ENCODE results near the gene EHD1. TPM values are rescaled to one million over a fixed set of nuclear protein-coding genes. Genes with fewer than 3 reads are reported as not detected.
"Not testable (repeated sequence)": the region's sequence is repeated elsewhere in the genome, so short reads cannot be mapped to it uniquely, and the experiment has no call there.

EHD1 gene
- total RNA-seq, 1 donor from 2014 or later: 114 TPM

DNA sequence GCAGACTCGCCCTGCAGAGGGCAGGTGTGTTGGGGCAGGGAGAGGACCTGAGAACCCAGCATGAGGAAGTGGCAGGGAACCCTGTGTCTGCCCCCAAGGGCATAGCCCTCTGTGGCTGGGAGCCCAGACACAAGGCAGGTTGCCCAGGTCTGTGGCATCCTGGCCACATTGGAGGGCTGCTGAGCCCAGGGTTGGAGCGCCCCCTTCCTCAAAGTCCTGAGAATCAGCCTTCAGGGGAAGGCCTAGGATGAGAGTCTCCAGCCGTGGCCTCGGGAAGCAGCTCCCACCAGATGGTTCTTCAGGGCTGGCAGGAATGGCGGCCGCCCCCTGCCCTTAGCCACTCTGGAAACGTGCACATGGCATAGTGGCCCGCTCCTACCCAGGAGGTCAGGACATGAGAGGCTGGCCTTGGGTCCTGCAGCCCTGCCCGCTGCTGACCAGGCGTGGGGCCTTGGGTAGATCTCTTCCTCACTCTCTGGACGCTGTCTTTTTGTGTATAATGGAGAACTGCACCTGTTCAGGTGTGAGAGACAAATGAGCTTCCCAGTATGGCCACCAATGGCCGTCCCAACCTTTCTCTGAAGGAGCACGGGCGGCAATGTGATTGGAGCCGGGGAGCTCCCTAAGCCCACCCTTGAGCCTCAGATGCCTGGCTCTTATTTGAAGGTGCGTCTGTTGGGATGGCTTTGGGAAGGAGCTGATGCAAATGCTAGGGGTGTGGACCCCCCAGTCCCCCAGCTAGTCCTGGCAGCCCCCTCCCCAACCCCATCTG lies 29.4 kb downstream of the EHD1 start:
- Mint-ChIP-seq H3K4me3 (ENCODE audit: unreplicated experiment) (no peak overlapping the region), H3K9me3 (ENCODE audit: unreplicated experiment) (peaks cover 4% of the 10 kb centered on the region), H3K36me3 (ENCODE audit: unreplicated experiment) (no peaks in the 10 kb centered on the region), H3K27ac (ENCODE audit: unreplicated experiment) (peak overlapping the region; percentile 66), H3K4me1 (ENCODE audit: low read depth, unreplicated experiment) (peaks cover 6% of the 10 kb centered on the region), H3K27me3 (ENCODE audit: unreplicated experiment) (peaks cover 10% of the 10 kb centered on the region)
- DNase-seq: no peak
- TF ChIP-seq, protein P1, sequence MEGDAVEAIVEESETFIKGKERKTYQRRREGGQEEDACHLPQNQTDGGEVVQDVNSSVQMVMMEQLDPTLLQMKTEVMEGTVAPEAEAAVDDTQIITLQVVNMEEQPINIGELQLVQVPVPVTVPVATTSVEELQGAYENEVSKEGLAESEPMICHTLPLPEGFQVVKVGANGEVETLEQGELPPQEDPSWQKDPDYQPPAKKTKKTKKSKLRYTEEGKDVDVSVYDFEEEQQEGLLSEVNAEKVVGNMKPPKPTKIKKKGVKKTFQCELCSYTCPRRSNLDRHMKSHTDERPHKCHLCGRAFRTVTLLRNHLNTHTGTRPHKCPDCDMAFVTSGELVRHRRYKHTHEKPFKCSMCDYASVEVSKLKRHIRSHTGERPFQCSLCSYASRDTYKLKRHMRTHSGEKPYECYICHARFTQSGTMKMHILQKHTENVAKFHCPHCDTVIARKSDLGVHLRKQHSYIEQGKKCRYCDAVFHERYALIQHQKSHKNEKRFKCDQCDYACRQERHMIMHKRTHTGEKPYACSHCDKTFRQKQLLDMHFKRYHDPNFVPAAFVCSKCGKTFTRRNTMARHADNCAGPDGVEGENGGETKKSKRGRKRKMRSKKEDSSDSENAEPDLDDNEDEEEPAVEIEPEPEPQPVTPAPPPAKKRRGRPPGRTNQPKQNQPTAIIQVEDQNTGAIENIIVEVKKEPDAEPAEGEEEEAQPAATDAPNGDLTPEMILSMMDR (IDR thresholded peaks at IDR 0.05; ENCODE audit: partially characterized antibody, unreplicated experiment): no peak

DNA sequence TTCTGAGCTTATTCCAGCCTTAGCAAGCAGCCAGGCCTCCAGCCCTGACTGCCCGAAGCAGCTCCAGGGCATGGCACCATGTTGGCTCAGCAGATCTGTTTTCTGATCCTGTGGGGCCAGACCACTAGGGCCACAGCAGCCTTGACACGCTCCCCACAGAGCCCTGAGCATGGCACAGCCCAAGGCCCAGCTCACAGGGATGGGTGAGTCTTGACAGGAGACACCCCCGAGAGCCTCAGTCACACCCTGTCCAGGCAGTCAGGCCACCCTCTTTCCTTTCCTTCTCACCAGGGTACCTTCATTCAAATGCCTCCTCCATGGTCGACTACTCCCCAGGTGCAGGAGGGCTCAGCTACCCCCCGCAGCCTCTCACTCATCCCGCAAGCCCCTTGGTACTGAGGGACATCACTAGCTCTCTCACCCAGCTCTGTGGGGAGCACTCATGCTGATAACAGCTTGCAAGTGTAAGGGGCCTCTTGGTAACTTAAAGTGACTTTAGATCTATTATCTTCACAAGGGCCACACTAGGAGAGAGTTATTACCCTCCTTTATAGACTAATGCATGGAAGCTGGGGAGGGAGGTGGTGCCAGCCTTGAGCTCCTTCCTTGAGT lies 30.1 kb downstream of the EHD1 start:
- peak overlapping the region; percentile 59 for H3K4me3 Mint-ChIP-seq (ENCODE audit: unreplicated experiment)
- no peak overlapping the region for H3K27ac Mint-ChIP-seq (ENCODE audit: unreplicated experiment)
- H3K27me3 Mint-ChIP-seq (ENCODE audit: unreplicated experiment): peaks cover 13% of the 10 kb centered on the region
- H3K4me1 Mint-ChIP-seq (ENCODE audit: low read depth, unreplicated experiment): peaks cover 9% of the 10 kb centered on the region
- DNase-seq: no peak
- TF ChIP-seq, protein P1 (IDR thresholded peaks at IDR 0.05; ENCODE audit: partially characterized antibody, unreplicated experiment): no peak
- no peaks in the 10 kb centered on the region for H3K36me3 Mint-ChIP-seq (ENCODE audit: unreplicated experiment)
- H3K9me3 Mint-ChIP-seq (ENCODE audit: unreplicated experiment): peaks cover 5% of the 10 kb centered on the region

DNA sequence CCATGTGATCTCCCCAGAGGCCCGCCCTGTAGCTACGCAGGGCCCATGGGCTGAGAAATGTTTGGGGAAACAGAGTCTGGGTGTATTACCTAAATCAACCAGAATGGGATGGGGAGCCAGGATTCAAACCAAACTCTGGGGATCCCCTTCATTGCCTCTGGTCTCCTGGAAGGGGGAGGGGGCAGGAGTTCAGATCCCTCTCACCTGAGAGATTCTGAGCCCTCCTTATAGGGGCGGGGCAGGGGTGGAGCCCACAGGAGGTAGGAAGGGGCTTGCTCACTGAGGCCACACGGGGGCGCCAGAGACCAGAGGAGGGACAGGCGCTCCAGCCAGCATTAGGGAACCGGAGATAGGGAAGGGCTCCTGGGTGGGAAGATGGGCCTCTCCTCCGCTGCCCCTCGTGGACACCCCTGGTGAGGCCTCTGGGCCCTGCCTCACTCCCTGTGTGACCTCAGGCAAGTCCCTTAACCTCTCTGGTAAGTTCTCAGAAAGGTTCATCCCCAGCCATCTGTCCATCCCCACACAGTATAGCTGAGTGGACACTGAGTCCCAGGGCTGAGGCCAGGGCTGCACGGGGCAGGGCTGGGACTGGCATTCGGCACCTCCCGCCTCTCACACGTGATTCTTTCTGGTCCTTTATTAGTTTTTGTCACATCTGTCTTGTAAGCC lies 31.3 kb downstream of the EHD1 start:
- DNase-seq: peak; percentile 97
- Mint-ChIP-seq H3K36me3 (ENCODE audit: unreplicated experiment) (no peaks in the 10 kb centered on the region), H3K27me3 (ENCODE audit: unreplicated experiment) (peaks cover 15% of the 10 kb centered on the region), H3K27ac (ENCODE audit: unreplicated experiment) (no peak overlapping the region), H3K4me1 (ENCODE audit: low read depth, unreplicated experiment) (peaks cover 10% of the 10 kb centered on the region), H3K4me3 (ENCODE audit: unreplicated experiment) (no peak overlapping the region), H3K9me3 (ENCODE audit: unreplicated experiment) (peaks cover 5% of the 10 kb centered on the region)
- TF ChIP-seq, protein P1 (IDR thresholded peaks at IDR 0.05; ENCODE audit: partially characterized antibody, unreplicated experiment): peak; percentile 94

GRCh38 chr11:64845776-64846129 lies 32.7 kb downstream of the EHD1 start:
- H3K27ac Mint-ChIP-seq (ENCODE audit: unreplicated experiment); H3K4me1 Mint-ChIP-seq (ENCODE audit: low read depth, unreplicated experiment); H3K36me3 Mint-ChIP-seq (ENCODE audit: unreplicated experiment); DNase-seq; H3K9me3 Mint-ChIP-seq (ENCODE audit: unreplicated experiment): not testable (repeated sequence)
- peaks cover 18% of the 10 kb centered on the region for H3K27me3 Mint-ChIP-seq (ENCODE audit: unreplicated experiment)
- H3K4me3 Mint-ChIP-seq (ENCODE audit: unreplicated experiment): peak overlapping the region; percentile 67

DNA sequence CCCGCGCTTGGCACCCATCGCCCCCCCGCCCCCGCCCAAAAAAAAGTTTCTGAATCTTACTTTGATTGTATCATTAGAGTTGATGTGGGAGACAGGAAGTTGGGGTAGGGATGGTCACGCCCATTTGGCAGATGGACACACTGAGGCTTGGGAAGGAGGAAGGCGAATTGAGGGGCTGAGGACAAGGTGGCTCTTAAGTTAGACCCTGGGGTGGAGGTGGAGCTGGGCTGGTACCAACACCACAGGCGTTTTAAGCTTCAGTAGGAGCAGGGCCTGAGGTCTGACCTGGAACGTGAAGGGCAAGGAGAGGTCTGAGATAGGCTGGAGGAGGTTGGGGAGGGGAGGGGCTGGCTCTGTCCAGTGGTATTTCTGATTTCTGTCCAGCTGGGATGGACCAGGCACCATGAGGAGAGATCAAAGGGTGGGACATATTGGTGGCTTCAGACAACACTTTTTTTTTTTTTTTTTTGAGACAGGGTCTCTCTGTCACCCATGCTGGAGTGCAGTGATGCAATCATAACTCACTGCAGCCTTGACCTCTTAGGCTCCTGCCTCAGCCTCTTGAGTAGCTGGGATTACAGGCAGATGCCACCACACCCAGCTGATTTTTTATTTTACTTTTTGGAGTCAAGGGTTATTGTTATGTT lies 33.2 kb downstream of the EHD1 start:
- Mint-ChIP-seq H3K36me3 (ENCODE audit: unreplicated experiment) (no peaks in the 10 kb centered on the region), H3K9me3 (ENCODE audit: unreplicated experiment) (peaks cover 5% of the 10 kb centered on the region), H3K27ac (ENCODE audit: unreplicated experiment) (peak overlapping the region; percentile 52), H3K27me3 (ENCODE audit: unreplicated experiment) (peaks cover 16% of the 10 kb centered on the region), H3K4me3 (ENCODE audit: unreplicated experiment) (peak overlapping the region; percentile 67), H3K4me1 (ENCODE audit: low read depth, unreplicated experiment) (peaks cover 6% of the 10 kb centered on the region)
- TF ChIP-seq, protein P1 (IDR thresholded peaks at IDR 0.05; ENCODE audit: partially characterized antibody, unreplicated experiment): no peak
- no peak for DNase-seq
